HG02798 (cell line): ENCODE data around the gene SP3.

Experiments used
- ATAC-seq: cut with Tn5 transposase; IDR thresholded peaks from one replicate; pipeline ENCODE4 v1.9.1; 2021; ENCODE audit warnings: mild to moderate bottlenecking; ENCODE audit not compliant: unreplicated experiment, poor library complexity

Gene SP3

DNA sequence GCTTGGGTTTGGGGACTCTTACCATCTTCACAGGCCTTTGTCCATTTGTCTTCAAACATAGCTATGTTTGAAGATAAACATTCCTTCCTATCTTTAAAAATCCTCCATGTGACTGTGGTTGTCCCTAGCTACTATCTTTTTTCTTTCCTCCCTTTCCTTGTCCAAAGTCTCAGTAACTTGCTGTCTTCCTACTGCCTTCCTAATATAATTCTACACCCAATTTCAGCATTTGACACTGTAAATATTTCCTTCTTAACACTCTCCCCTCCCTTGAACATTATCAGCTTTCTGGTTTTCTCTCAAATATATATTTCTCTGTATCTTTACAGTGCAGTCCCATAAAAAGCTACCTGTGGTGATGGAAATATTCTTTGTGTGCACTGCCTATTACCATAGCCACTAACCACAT is 5.3 kb upstream of the SP3 start:
- no peak for ATAC-seq

- ATAC-seq, result no peak
Observed at GRCh38 chr2:173969886-173970285, 4.7 kb upstream of the SP3 start.

- ATAC-seq, result no peak
Observed at GRCh38 chr2:173968551-173968950, 3.4 kb upstream of the SP3 start.

GRCh38 chr2:173966274-173967098 is 1.3 kb upstream of the SP3 start:
- no peak for ATAC-seq

GRCh38 chr2:173964565-173965371 is 405 bp downstream of the SP3 start:
- peak; percentile 20 for ATAC-seq

GRCh38 chr2:173963817-173964564 is 1.2 kb downstream of the SP3 start:
- ATAC-seq, result peak; percentile 65

DNA sequence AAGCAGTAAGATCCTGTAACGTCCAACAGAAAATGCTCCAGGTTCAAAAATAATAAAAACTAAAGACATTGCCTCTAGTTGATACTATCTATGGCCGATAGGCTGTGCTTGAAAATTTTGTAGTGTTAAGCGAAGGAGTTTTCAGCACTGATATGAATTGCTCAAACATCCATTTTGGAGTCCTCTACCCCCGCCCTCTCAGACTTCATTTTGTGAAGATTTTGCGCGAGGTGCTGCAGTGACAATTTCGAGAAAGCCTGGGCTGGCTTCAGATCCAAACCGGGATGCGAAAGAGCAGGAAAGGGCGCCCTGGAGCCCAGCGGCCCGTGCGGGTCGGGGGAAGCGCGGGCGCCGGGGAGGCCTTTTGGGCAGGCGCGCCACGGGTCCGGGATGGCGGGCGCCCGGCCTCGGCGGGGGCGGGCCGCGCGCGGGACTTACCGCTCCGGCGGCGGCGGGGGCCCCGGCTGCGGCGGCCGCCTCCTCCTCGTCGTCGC is 1.8 kb downstream of the SP3 start:
- peak; percentile 12 for ATAC-seq

GRCh38 chr2:173962583-173963110 is 2.5 kb downstream of the SP3 start:
- no peak for ATAC-seq

DNA sequence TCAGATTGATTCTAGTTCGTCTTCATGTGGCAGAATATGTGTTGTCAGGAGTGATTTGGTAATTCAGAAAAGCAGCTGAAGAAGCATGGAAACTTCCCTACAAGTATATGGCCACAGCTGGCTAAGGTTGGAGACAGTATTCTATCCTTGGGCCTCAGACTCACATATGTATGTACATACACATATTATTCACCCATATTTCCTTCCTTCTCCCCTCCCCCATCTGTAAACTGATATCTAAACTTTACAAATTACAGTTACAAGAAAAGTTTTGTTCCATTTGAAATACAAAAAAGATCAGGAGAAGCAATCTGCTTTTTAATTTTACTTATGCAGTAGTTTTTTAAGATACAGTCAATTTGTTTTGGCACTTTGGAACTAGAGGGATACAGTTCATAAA is 3.1 kb downstream of the SP3 start:
- no peak for ATAC-seq

- ATAC-seq, result no peak
Observed at GRCh38 chr2:173961346-173961705, 3.8 kb downstream of the SP3 start.

DNA sequence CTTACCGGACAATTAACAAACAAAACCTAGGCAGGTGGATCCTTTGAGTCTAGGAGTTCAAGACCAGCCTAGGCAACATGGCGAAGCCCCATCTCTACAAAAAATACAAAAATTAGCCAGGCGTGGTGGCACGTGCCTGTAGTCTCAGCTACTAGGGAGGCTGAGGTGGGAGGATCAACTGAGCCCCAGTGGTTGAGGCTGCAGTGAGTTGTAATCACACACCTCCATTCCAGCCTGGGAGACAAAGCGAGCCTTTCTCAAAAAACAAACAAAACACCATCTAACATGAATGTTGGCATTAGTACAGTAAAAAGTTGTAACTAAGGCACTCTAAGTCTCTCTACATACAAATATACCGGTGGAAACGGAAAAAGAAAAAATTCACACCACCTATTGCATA is 5.3 kb downstream of the SP3 start:
- ATAC-seq, result no peak

DNA sequence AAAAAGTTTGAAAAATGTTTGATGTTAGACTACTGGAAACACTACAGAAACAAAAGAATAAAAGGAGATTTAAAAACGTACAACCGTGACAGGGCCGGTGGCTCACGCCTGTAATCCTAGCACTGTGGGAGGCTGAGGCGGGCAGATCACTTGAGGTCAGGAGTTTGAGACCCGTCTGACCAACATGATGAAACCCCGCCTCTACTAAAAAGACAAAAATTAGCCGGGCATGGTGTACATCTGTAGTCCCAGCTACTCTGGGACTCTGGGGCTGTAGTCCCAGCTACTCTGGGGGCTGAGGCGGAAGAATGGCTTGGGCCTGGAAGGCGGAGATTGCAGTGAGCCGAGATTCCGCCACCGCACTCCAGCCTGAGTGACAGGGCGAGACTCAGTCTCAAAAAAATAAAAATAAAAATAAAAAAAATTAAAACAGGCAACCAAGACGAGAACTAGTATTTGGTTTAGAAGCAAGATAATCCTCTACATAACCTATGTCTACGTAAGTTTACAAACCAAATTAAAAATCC is 5.8 kb downstream of the SP3 start:
- ATAC-seq, result no peak

DNA sequence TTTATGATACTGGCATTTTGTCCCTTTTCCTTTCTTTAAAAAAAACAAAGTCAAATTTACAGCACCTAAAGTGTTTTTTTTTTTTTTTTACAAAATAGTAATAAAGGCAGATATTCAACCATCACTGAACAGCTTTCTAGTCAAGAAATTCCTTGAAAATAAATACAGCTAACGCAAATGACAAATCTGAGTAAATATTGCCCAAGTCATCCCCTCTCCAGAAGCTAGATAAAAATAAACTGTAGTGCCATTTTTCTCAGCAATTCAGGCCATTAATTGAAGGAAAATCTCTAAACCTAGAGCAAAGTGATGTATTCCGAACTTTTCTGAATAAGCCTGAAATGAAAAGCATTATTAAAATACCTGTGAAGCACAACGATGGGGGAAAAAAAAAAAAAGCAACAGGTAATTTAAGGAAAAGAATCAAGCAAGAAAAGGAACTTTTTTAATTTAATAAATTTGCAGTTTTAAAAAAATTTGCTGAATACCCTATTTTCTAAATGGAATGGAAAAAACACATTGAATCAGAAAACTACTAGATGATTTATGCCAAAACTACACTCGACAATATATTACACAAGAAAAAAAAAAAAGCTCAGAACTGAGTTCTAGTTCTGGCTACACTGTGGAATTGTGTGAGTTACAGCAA is 6.9 kb downstream of the SP3 start:
- ATAC-seq, result no peak

DNA sequence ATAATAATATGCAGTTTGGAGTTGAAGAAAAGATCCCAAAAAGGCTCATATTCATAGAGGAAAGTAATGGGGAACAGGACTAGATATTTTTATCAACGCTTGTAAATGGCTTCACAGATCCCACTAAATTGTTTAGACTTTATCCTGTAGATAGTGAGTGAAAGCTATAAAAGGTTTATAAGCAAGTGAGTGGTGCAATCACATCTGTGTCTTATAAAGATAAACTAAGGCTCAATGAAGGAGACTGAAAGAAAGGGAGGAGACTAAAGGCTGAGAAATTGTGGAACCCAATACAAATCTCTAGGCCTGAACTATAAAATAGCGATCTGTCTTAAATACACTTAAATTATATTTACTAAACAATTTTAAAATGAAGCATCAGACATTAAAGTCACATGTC is 7.7 kb downstream of the SP3 start:
- ATAC-seq, result no peak

DNA sequence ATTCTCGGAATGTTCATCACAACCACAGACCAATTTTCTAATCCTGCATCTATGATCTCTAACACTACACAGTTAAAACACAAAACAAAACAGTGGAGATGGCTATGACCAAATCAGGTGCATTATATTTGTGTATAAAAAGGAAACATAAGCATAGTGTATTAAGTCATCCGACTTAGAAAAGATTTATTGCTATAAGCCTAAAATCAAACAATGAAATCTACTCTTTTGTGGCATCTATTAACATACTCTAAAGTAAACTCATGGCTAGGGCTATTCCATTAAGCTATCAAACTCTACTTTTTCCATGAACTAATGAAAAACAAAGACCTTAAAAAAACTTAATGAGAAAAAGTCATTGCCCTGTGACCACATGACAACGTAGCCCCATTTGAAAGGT is 8.7 kb downstream of the SP3 start:
- no peak for ATAC-seq

- no peak for ATAC-seq
Observed at GRCh38 chr2:173955867-173956266, 9.3 kb downstream of the SP3 start.

DNA sequence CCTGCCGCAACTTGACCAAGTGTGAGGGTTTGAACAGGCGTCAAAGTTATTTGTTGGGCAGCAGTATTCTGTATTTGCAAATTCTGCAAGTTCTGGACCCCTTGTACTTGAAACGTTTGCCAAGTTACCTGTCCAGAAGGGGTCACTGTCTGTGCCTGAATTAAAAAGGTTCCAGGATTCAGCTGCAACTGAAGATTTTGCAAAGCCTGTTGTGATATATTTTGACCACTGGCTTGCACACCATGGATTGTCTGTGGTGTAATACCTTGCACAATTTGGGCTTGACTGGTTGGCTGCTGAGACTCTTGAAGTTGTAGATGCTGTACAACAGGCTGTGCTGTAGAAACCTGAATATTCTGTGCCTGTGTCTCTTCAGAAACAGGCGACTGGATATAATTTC is 10.2 kb downstream of the SP3 start:
- ATAC-seq, result no peak

DNA sequence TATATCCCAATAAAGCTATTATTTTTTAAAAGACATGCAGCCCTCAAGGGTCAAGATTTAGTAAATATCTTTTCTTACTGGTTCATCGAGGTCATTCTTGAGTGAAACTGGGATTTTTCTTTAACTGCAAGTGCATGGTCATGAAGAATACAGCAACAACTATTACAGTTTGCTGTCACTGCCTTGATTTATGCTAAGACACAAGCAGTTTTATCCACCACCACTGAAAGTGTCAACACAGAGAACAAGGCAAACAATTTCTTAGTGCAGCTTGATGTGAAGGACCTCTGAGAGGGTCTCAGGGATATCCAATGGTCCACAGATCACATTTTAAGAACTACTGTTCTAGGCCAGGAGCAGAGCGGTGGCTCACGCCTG is 12.1 kb downstream of the SP3 start:
- ATAC-seq, result no peak

DNA sequence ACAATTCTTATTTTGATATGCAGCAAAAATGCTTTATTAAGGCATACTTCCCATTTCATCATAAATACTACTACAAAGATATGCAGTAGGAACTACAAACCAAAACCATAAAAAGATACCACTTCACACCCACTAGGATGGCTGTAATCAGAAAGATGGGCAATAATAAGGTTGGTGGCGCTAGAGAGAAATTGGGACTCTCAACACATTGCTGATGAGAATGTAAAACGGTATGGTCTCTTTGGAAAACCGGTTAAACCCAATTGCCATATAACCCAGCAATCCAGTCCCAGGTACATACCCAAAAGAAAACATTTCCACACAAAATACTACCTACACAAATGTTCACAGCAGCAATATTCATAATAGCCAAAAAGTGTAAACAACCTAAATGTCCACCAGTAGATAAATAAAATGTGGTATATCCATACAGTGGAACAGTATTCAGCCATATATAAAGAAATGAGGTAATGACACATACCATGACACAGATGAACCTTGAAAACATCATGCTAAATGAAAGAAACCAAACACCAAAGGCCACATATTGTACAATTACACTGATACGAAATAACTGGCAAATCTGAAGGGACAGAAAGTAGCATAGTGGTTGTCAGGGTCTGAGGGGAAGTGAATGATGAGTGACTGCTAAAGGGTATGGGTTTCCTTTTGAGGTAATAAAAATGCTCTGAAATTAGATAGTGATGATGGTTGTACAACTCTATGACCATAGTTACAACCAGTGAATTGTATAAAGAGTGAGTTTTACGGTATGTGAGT is 12.7 kb downstream of the SP3 start:
- no peak for ATAC-seq
